ENCODE results near the gene CUX1. TPM values are rescaled to one million over a fixed set of nuclear protein-coding genes. Genes with fewer than 3 reads are reported as not detected.

Gene CUX1
- polyA plus RNA-seq, 1 experiment = 29.7 TPM

DNA sequence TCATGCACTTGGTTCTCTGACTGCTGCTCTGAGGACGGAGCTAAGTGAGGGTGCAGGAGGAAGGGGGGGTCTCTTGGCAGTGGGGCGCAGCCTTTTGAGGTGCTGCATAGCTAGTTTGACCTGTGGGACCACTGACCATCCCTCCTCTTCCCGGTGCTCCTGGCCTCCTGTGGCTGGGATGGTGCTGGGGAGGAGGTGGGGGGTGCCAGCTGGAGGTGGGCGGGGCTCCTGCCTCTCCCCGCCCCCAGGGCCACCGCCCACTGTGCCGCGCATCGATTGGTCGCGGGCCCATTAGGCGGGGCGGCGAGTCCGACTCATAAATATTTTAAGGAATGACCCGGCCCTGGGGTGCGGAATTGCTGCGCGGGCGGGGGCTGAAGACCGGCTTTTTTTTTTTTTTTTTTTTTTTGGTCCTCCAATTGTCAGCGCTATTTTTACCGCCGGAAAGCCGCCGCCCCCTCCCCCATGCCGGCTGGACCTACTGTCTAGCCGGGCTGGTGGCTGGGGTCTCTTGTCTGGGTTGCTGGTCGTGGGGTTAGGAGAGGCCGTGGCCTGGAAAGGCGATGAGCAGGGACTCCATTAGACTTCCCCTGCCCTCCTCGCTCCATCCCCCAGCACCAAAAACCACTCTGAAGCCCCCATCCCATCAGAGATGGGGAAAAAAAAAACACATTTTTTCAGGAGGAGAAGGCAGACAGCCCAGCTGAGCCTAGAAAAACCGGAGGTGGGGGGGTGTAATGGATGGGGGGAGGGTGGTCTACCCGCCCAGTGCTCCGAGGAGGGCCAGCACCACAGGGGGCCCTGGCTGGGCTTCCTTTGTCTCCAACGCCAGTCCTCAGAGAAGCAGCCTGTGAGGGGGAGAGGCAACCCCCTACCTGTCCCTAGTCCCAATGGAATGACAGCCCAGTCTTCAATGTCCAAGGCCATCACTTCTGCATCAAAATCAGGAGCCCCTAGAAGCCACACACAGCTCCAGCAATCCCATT, 475.7 kb downstream of the CUX1 start:
- TF ChIP-seq, protein P1, sequence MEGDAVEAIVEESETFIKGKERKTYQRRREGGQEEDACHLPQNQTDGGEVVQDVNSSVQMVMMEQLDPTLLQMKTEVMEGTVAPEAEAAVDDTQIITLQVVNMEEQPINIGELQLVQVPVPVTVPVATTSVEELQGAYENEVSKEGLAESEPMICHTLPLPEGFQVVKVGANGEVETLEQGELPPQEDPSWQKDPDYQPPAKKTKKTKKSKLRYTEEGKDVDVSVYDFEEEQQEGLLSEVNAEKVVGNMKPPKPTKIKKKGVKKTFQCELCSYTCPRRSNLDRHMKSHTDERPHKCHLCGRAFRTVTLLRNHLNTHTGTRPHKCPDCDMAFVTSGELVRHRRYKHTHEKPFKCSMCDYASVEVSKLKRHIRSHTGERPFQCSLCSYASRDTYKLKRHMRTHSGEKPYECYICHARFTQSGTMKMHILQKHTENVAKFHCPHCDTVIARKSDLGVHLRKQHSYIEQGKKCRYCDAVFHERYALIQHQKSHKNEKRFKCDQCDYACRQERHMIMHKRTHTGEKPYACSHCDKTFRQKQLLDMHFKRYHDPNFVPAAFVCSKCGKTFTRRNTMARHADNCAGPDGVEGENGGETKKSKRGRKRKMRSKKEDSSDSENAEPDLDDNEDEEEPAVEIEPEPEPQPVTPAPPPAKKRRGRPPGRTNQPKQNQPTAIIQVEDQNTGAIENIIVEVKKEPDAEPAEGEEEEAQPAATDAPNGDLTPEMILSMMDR (IDR thresholded peaks at IDR 0.05; ENCODE audit: low read depth, low read length) = no peak
- H3K4me3 ChIP-seq (ENCODE audit: low read depth, low read length) = no peak overlapping the region
- H3K27me3 ChIP-seq (ENCODE audit: control insufficient read depth, insufficient read depth, low read length) = peaks cover 7% of the 10 kb centered on the region
- CTCF ChIA-PET = no interaction called here
- DNase-seq (ENCODE audit: low read depth, low spot score) = no peak
- POLR2A ChIA-PET = no interaction called here
- H3K9me3 ChIP-seq (ENCODE audit: control insufficient read depth, insufficient read depth, low read length) = no peaks in the 10 kb centered on the region; the same call in 1 of the 2 replicates
- no peak overlapping the region for H3K27ac ChIP-seq (ENCODE audit: low read depth, low read length)

DNA sequence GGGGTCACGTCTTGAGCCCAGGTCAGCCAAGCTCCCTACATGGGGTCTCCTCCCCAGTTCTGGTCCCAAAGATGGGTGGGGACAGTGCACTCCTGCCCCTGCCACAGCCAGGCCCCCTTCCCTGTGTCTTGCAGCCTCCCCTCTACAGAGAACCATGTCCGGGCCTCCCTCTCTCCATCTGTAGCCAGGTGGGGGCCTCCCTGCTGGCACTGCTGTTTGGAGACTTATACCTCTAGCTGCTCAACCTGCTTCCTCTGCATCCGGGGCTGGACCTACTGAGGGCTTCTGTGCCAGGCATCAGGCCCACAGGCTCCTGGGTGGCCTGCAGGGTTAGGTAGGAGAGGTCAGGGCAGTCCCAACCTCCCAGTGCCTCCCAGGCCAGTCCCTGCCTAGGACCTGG, 477.2 kb downstream of the CUX1 start:
- H3K4me3 ChIP-seq (ENCODE audit: low read depth, low read length) = no peak overlapping the region
- H3K27ac ChIP-seq (ENCODE audit: low read depth, low read length) = no peak overlapping the region
- CTCF ChIA-PET = interaction anchor here (1.0 kb wide), 1 partner anchor 22 kb away, joined by 3 read pairs; no protein-coding TSS in a partner anchor
- TF ChIP-seq, protein P1 (IDR thresholded peaks at IDR 0.05; ENCODE audit: low read depth, low read length) = no peak
- peaks cover 8% of the 10 kb centered on the region for H3K27me3 ChIP-seq (ENCODE audit: control insufficient read depth, insufficient read depth, low read length)
- no peak for DNase-seq (ENCODE audit: low read depth, low spot score)
- no peaks in the 10 kb centered on the region; the same call in 1 of the 2 replicates for H3K9me3 ChIP-seq (ENCODE audit: control insufficient read depth, insufficient read depth, low read length)
- POLR2A ChIA-PET = no interaction called here

GRCh38 chr7:102295346-102296178, 478.1 kb downstream of the CUX1 start:
- Histone ChIP-seq H3K9me3 (ENCODE audit: control insufficient read depth, insufficient read depth, low read length) (no peaks in the 10 kb centered on the region; the same call in 1 of the 2 replicates), H3K4me3 (ENCODE audit: low read depth, low read length) (no peak overlapping the region), H3K27me3 (ENCODE audit: control insufficient read depth, insufficient read depth, low read length) (peaks cover 14% of the 10 kb centered on the region), H3K27ac (ENCODE audit: low read depth, low read length) (no peak overlapping the region)
- TF ChIP-seq, protein P1 (IDR thresholded peaks at IDR 0.05; ENCODE audit: low read depth, low read length) = no peak
- ChIA-PET POLR2A (no interaction called here), CTCF (no interaction called here)
- DNase-seq (ENCODE audit: low read depth, low spot score) = no peak

GRCh38 chr7:102296179-102296438, 478.7 kb downstream of the CUX1 start:
- POLR2A ChIA-PET = no interaction called here
- no peaks in the 10 kb centered on the region; the same call in 1 of the 2 replicates for H3K9me3 ChIP-seq (ENCODE audit: control insufficient read depth, insufficient read depth, low read length)
- peaks cover 14% of the 10 kb centered on the region for H3K27me3 ChIP-seq (ENCODE audit: control insufficient read depth, insufficient read depth, low read length)
- H3K27ac ChIP-seq (ENCODE audit: low read depth, low read length) = no peak overlapping the region
- no peak overlapping the region for H3K4me3 ChIP-seq (ENCODE audit: low read depth, low read length)
- DNase-seq (ENCODE audit: low read depth, low spot score) = no peak
- CTCF ChIA-PET = interaction anchor here (0.6 kb wide), 1 partner anchor 170 kb away, joined by 10 read pairs; no protein-coding TSS in a partner anchor
- TF ChIP-seq, protein P1 (IDR thresholded peaks at IDR 0.05; ENCODE audit: low read depth, low read length) = no peak

Data from AG04450 (cell line).